Measurements from ENCODE around the gene ANKRD55.

GRCh38 chr5:56278335-56278753 lies 45.2 kb upstream of the ANKRD55 start:
- TF ChIP-seq CTCF (IDR thresholded peaks at IDR 0.05; ENCODE audit: low read depth, low read length, missing input control) = no peak
- TF ChIP-seq JUND (IDR thresholded peaks at IDR 0.05) = no peak
- TF ChIP-seq REST (IDR thresholded peaks at IDR 0.05) = no peak
- no peak for TF ChIP-seq RAD21 (IDR thresholded peaks at IDR 0.05)
- TF ChIP-seq NR2F2 (IDR thresholded peaks at IDR 0.05) = no peak
- no peak for TF ChIP-seq ATF3 (IDR thresholded peaks at IDR 0.05)
- TF ChIP-seq, protein P1, sequence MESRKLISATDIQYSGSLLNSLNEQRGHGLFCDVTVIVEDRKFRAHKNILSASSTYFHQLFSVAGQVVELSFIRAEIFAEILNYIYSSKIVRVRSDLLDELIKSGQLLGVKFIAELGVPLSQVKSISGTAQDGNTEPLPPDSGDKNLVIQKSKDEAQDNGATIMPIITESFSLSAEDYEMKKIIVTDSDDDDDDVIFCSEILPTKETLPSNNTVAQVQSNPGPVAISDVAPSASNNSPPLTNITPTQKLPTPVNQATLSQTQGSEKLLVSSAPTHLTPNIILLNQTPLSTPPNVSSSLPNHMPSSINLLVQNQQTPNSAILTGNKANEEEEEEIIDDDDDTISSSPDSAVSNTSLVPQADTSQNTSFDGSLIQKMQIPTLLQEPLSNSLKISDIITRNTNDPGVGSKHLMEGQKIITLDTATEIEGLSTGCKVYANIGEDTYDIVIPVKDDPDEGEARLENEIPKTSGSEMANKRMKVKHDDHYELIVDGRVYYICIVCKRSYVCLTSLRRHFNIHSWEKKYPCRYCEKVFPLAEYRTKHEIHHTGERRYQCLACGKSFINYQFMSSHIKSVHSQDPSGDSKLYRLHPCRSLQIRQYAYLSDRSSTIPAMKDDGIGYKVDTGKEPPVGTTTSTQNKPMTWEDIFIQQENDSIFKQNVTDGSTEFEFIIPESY (IDR thresholded peaks at IDR 0.05) = no peak
- no peak for TF ChIP-seq EGR1 (IDR thresholded peaks at IDR 0.05; ENCODE audit: low read depth in 2 of 2)
- TF ChIP-seq TAF1 (conservative IDR thresholded peaks at IDR 0.05) = no peak
- no peak for TF ChIP-seq MAX (IDR thresholded peaks at IDR 0.05)
- no peak for TF ChIP-seq YY1 (IDR thresholded peaks at IDR 0.05)
- no peak for TF ChIP-seq SP1 (IDR thresholded peaks at IDR 0.05)
- no peak for TF ChIP-seq FOXA1 (IDR thresholded peaks at IDR 0.05)
- no peak for TF ChIP-seq GABPA (IDR thresholded peaks at IDR 0.05 in 1 of 2, conservative IDR thresholded peaks at IDR 0.05 in 1 of 2)
